ENCODE data around the gene TACC2. TPM values are rescaled to one million over a fixed set of nuclear protein-coding genes. Genes with fewer than 3 reads are reported as not detected.

Gene TACC2
- total RNA-seq, 2 experiments from 2014 or later: not detected

- Mint-ChIP-seq H3K9me3 (peaks cover 5% of the 10 kb centered on the region), H3K36me3 (ENCODE audit: low read depth) (no peaks in the 10 kb centered on the region), H3K4me3 (no peak overlapping the region), H3K27me3 (peaks cover 21% of the 10 kb centered on the region), H3K27ac (no peak overlapping the region), H3K4me1 (ENCODE audit: low read depth) (no peaks in the 10 kb centered on the region)
- ChIA-PET CTCF (no interaction called here), POLR2A (no interaction called here)
- DNase-seq: no peak
- Histone ChIP-seq H3K36me3 (ENCODE audit: insufficient read depth, low read length) (no peaks in the 10 kb centered on the region), H3K9me3 (ENCODE audit: control insufficient read depth in 1 of 2, insufficient read depth in 1 of 2, low read length in 2 of 2) (peaks cover 0 to 5% of the 10 kb centered on the region in 2 experiments), H3K4me3 (ENCODE audit: low read length) (no peak overlapping the region), H3K4me1 (ENCODE audit: insufficient read depth, low read length) (no peaks in the 10 kb centered on the region), H3K27me3 (ENCODE audit: control insufficient read depth in 1 of 2, insufficient read depth in 2 of 2, low read length in 2 of 2) (peaks cover 0 to 9% of the 10 kb centered on the region in 2 experiments), H3K27ac (ENCODE audit: low read depth in 1 of 2, low read length in 2 of 2) (no peak overlapping the region)
- intact Hi-C loops (cut with DNase I, micrococcal nuclease): no loop called here
- no peak for ATAC-seq (ENCODE audit: poor library complexity)
- no peak for TF ChIP-seq CTCF (IDR thresholded peaks at IDR 0.05)
Observed at GRCh38 chr10:122068844-122069243, 79.9 kb downstream of the TACC2 start.

GRCh38 chr10:122072491-122072890, 83.5 kb downstream of the TACC2 start:
- no peak overlapping the region for H3K4me3 Mint-ChIP-seq
- ChIA-PET POLR2A (no interaction called here), CTCF (no interaction called here)
- ATAC-seq (ENCODE audit: poor library complexity) (no peak), DNase-seq (no peak)
- no peaks in the 10 kb centered on the region for H3K9me3 Mint-ChIP-seq
- TF ChIP-seq CTCF (IDR thresholded peaks at IDR 0.05): no peak
- peaks cover 15% of the 10 kb centered on the region for H3K27me3 Mint-ChIP-seq
- no peaks in the 10 kb centered on the region for H3K4me1 Mint-ChIP-seq (ENCODE audit: low read depth)
- intact Hi-C loops (cut with DNase I, micrococcal nuclease): no loop called here
- H3K4me3 ChIP-seq (ENCODE audit: low read length): no peak overlapping the region
- no peak overlapping the region for H3K27ac Mint-ChIP-seq
- H3K36me3 ChIP-seq (ENCODE audit: insufficient read depth, low read length): no peaks in the 10 kb centered on the region
- no peaks in the 10 kb centered on the region for H3K9me3 ChIP-seq (ENCODE audit: control insufficient read depth in 1 of 2, insufficient read depth in 1 of 2, low read length in 2 of 2)
- no peak overlapping the region for H3K27ac ChIP-seq (ENCODE audit: low read depth in 1 of 2, low read length in 2 of 2)
- H3K36me3 Mint-ChIP-seq (ENCODE audit: low read depth): no peaks in the 10 kb centered on the region
- H3K27me3 ChIP-seq (ENCODE audit: control insufficient read depth in 1 of 2, insufficient read depth in 2 of 2, low read length in 2 of 2): peaks cover 0 to 9% of the 10 kb centered on the region in 2 experiments
- no peaks in the 10 kb centered on the region for H3K4me1 ChIP-seq (ENCODE audit: insufficient read depth, low read length)

GRCh38 chr10:122073508-122073907, 84.5 kb downstream of the TACC2 start:
- no peaks in the 10 kb centered on the region for H3K4me1 Mint-ChIP-seq (ENCODE audit: low read depth)
- ChIA-PET CTCF (no interaction called here), POLR2A (no interaction called here)
- no peaks in the 10 kb centered on the region for H3K4me1 ChIP-seq (ENCODE audit: insufficient read depth, low read length)
- H3K27ac Mint-ChIP-seq: no peak overlapping the region
- TF ChIP-seq CTCF (IDR thresholded peaks at IDR 0.05): no peak
- peaks cover 0 to 9% of the 10 kb centered on the region in 2 experiments for H3K27me3 ChIP-seq (ENCODE audit: control insufficient read depth in 1 of 2, insufficient read depth in 2 of 2, low read length in 2 of 2)
- ATAC-seq (ENCODE audit: poor library complexity) (no peak), DNase-seq (no peak)
- H3K27me3 Mint-ChIP-seq: peaks cover 10% of the 10 kb centered on the region
- H3K27ac ChIP-seq (ENCODE audit: low read depth in 1 of 2, low read length in 2 of 2): no peak overlapping the region
- no peaks in the 10 kb centered on the region for H3K36me3 ChIP-seq (ENCODE audit: insufficient read depth, low read length)
- no peaks in the 10 kb centered on the region for H3K9me3 Mint-ChIP-seq
- H3K4me3 ChIP-seq (ENCODE audit: low read length): no peak overlapping the region
- no peak overlapping the region for H3K4me3 Mint-ChIP-seq
- H3K36me3 Mint-ChIP-seq (ENCODE audit: low read depth): no peaks in the 10 kb centered on the region
- intact Hi-C loops (cut with DNase I, micrococcal nuclease): no loop called here
- H3K9me3 ChIP-seq (ENCODE audit: control insufficient read depth in 1 of 2, insufficient read depth in 1 of 2, low read length in 2 of 2): no peaks in the 10 kb centered on the region
